GM12865 (cell line): ENCODE results near the gene SORCS2.

Experiments
- DNase-seq: peaks from one replicate; pipeline ENCODE4 v3.0.0; 2010; ENCODE audit warnings: low read depth
- H3K4me3 ChIP-seq: 2 replicates; pipeline ENCODE4 v1.5.1; 2011; ENCODE audit warnings: mild to moderate bottlenecking, low read depth, low read length, control low read depth
- TF ChIP-seq, protein P1 (sequence below): IDR thresholded peaks from 2 replicates; pipeline ENCODE4 v1.5.1; 2011; ENCODE audit warnings: low read length, control low read depth, low read depth, inconsistent platforms; ENCODE audit not compliant: insufficient read depth; ENCODE audit errors: missing control alignments

Gene SORCS2

GRCh38 chr4:7499661-7500060, 307.3 kb downstream of the SORCS2 start:
- no peak for DNase-seq
- no peak overlapping the region for H3K4me3 ChIP-seq

GRCh38 chr4:7500404-7500803, 308.1 kb downstream of the SORCS2 start:
- no peak overlapping the region for H3K4me3 ChIP-seq
- DNase-seq: no peak
- TF ChIP-seq, protein P1, sequence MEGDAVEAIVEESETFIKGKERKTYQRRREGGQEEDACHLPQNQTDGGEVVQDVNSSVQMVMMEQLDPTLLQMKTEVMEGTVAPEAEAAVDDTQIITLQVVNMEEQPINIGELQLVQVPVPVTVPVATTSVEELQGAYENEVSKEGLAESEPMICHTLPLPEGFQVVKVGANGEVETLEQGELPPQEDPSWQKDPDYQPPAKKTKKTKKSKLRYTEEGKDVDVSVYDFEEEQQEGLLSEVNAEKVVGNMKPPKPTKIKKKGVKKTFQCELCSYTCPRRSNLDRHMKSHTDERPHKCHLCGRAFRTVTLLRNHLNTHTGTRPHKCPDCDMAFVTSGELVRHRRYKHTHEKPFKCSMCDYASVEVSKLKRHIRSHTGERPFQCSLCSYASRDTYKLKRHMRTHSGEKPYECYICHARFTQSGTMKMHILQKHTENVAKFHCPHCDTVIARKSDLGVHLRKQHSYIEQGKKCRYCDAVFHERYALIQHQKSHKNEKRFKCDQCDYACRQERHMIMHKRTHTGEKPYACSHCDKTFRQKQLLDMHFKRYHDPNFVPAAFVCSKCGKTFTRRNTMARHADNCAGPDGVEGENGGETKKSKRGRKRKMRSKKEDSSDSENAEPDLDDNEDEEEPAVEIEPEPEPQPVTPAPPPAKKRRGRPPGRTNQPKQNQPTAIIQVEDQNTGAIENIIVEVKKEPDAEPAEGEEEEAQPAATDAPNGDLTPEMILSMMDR: no peak

More at GRCh38 chr4:7499661-7500060, 307.3 kb downstream of the SORCS2 start:
- TF ChIP-seq, protein P1: no peak

DNA sequence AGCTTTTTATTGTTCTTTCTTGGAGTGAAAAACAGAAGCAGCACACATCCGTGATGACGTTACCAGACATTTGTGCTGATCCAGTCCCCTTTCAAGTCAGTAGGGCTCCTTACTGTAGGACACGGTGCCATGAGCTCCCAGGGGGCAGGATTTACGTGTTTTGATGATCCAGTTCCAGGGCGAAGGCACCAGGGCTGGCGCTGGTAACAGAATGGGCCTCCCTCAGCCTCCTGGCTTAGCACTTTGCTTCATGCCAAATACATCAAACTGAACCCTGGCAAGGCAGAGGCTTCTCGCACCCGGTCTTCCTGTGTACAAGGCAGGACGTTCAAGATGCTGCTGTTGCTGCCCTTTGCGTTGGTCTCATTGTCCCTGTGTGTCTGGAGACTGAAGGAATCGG, 309.0 kb downstream of the SORCS2 start:
- TF ChIP-seq, protein P1: no peak
- no peak overlapping the region for H3K4me3 ChIP-seq
- no peak for DNase-seq

DNA sequence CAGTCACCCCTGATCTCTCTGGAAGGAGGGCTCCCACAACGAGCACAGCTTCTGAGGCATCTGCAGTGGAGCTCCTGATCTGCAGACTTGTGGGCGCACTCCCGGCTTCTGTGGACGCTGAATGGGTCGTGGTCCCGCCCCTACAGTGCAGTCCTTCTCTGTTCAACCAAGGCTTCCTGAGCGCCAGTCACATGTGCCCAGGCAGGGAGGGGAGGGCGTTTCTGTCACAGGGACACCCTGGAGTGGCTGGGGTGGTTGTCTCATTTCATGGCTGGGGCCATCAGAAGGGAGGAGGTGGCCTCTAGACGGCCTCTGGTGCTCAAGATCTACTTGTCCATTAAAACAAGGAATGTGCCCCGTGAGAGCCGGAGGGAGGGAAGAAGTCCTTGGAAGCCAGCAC, 309.5 kb downstream of the SORCS2 start:
- no peak overlapping the region for H3K4me3 ChIP-seq
- no peak for DNase-seq
- TF ChIP-seq, protein P1: no peak

GRCh38 chr4:7503559-7504249, 311.4 kb downstream of the SORCS2 start:
- TF ChIP-seq, protein P1: no peak
- DNase-seq: no peak
- H3K4me3 ChIP-seq: no peak overlapping the region

DNA sequence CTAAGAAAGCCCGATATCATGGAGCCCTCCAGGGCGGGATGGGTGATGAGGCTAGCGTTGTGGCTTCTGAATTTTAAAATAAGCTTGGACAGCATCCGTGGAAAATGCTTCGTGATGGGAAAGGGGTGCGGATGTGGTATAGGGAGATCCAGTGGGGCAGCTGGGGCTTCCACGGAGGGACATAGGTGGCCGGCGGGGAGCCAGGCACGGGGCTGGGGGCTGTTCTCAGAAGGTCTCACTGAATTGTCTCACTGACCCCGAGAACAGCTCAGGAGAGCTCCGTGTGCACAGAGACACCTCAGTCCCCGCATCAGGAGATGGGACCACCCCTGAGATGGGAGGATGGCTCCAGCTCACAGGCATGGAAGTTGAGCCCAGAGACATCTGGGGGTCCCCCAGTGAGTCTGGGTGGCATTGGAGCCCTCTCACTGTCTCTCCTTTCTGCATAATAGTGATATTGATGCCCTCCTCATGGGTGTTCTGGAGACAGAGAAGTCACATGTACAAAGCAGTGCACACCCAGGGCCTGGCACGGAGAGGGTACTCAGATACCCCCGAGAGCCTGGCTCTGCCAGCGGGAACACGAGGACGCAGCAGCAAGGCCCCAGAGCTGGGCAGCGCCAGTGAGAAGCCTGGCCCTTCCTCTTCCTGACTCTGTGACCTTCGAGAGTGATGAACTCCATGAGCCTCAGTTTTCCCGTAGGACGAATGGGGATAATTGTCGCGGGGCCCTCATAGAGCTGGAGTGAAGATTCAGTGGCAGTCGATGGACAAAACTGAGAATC, 313.0 kb downstream of the SORCS2 start:
- DNase-seq: no peak
- H3K4me3 ChIP-seq: no peak overlapping the region
- TF ChIP-seq, protein P1: no peak
